Ecto neural progenitor cell (in vitro differentiated cells): ENCODE results near the gene ASCC2.

Source experiments
- DNase-seq: peaks from one replicate; pipeline ENCODE4 v3.0.0-alpha.2; 2018; ENCODE audit warnings: low spot score

Gene ASCC2

DNA sequence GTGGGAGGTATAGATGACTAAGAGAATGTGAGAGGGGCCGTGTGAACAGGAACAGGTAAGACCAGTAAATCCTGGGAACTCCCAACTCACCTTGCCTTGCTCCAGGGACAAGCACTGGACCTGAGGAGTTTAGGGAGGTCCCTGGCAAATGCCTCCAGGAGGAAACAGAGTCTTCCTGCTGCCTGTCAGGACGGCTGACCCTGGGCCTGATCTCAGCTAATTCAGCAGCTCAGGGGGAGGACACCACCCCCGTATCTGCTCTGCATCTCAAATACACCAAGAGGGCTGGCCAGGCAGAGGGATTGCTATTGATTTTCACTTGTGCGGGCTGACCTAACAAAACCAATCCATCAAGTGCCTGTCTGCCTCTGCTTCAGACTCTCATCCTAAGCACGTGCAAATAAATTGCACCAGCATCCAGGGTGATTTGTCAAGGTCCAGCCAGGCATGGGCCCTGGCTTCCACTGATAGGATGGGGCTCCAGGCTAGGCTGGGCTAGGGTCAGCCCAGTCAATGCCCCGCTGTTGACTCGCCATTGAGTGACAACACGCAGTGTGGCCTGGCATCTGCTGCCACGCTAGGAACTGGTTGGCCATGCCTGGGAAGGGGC is 50.6 kb downstream of the ASCC2 start:
- no peak for DNase-seq

DNA sequence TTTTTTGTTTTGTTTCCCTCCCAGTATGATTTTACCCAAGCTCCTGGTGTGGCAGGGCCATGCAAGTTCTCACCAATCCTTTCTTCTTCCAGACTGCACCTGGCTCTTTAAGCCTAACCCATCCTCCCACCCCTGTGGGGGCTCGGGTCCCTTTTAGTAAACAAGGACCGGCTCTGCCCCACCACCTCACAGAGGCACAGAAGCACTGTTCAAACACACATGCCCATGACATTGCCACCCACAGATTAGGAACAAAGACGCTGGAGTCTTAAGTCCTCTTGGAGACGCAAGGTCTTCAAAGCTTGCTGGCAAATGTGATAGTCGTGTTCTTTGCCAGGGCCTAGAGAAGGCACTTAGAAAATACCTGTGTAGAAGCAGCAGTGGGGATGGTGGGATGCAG is 52.0 kb downstream of the ASCC2 start:
- DNase-seq: no peak

DNA sequence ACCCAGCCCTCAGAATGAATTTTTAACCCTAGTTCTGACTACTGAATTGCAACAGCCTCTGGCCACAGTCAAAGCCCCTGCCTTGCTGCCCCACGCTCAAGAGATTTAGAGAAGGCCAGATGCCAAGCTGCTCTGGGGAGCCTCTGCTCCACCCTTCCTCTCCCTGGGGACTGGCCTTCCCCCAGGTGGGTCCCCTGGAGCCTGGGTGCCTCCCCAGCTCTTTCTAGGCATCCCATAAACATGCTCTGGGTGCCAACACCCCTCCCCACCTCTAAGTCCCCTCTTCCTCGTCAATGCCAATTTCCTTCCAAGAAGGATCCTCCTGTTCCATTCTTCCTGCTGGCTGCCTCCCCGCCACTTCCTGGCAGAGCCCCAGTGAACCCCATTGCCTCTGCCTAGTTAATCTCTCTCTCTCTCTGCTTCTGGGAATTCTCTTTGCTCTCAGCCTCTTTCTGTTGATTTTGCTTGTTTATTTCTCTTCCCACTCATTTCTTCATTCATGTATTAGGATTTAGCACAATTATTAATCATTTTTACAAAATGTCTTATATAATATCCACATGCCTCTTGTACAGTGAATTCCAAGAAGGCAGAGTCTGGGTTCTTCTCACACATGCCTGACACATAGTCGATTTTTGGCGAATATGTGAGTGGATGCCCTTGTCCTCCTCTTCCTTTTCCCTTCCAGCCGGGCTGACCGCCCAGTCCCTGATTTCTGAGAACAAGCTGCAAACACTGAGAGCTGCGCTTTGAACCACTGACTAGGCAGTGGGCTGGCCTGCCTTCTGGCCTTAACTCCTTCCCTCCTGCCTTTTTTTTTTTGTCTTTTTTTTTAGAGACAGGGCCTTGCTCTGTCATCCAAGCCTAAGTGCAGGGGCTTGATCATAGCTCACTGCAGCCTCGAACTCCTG is 53.4 kb downstream of the ASCC2 start:
- no peak for DNase-seq

DNA sequence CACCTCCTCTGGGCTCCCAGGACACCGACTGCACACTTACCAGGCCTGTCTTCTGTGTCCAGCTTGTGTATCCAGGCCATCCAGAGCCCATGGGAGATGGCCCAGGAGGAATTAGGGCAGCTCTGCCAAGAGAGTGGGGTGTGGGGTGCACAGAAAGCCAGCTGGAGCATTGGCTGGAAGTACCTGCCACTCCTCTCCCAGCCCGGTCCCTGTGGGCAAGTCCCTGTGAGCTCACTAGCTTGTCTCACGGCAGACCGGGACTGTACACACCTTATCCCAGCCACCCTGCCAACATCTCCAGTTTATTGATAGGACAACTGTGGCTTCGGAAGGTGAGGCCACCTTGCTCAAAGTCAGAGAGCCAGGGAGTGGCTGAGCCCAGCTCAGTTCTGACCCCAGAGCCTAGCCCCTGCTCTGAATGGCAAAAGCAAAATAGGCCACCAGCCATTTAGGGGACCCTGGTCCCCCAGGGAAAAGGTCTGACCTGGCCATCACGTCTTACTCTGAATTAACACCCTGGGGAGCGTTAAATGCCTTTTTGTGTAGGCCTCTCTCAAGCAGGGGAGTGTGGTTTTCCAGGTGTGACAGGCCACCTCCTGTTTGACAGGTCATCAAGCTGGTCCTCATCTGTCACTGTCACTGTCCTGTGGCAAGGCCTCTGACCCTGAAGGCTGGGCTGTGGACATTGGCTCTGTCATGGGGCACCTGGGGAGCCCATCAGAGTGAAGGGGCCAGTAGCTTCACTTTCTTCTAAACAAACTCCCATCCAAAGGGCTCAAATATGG is 55.8 kb downstream of the ASCC2 start:
- DNase-seq: no peak

DNA sequence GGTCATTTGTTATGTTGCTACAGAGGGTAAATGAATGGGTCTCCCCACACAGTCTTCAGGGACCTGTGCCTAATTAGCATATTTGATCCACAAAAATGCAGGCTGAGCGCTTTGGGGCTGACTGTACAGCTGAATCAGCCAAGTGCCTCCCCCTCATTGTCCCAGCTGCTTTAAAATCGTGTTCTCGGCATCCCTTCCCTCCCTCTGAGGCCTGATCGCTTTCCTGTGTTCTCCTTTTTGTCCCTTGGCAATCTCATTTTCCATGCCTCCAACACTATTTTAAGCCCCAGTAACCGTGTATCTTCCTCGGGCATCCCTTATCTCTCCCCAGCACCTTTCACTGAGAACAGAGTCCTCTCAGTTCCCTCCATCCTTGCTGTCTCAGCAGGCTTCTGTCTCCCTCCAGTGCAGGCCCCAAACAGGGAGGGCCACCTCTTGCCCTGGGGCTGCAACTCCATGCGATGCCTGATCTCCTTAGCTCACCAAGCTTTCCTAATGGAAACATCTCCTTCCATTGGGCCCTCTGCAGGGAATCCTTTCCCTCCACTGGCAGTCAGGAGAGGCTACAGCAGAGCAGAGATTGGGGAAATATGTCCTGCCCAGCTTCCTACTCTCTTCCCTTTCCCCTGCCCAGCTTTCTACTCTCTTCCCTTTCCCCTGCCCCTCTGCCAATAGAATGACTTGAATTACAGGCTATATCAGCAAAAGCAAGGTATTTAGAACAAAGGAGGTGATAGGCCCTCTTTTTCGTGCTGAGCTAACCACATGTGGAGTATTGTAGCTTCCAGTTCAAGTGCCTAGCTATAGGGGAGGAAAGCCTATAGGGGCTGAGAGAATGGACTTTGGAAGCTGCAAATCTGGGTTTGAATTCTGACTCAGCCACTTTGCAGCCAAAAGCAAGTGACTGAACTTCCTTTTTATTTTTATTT is 57.1 kb downstream of the ASCC2 start:
- DNase-seq: peak; percentile 61

DNA sequence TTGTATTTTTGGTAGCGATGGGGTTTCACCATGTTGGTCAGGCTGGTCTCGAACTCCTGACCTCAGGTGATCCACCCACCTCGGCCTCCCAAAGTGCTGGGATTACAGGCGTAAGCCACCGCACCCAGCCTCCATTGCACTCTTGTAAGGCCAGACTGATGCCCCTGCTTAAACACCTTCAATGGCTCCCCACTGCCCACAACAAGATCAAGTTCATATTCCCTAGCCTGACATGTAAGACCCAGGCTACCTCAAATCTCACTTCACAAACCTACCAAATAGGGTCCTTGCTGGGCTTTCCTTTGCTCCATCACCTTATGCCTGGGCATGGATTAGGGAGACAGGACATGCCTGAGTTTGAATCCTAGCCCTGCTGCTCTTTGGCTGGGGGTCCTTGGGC is 57.9 kb downstream of the ASCC2 start:
- DNase-seq: no peak

DNA sequence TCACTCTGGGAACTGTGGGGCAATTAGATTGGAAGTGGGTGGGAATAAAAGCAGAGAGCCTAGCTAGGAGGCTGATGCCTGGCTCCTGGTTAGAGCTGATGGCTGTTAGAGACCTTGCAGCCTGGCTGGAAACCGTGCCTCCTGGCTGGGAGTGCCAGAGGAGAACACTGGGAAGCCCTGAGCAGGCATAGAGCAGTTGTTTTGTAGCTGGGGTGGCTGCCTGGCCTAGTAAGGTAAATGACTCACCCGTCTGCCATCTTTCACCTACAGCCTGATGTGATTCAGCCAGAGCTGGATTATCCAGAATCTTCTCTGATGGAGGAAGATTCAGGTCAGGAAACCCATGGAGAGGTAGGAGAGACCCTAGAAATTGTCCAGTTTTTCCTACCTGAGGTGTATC is 64.8 kb downstream of the ASCC2 start:
- no peak for DNase-seq

DNA sequence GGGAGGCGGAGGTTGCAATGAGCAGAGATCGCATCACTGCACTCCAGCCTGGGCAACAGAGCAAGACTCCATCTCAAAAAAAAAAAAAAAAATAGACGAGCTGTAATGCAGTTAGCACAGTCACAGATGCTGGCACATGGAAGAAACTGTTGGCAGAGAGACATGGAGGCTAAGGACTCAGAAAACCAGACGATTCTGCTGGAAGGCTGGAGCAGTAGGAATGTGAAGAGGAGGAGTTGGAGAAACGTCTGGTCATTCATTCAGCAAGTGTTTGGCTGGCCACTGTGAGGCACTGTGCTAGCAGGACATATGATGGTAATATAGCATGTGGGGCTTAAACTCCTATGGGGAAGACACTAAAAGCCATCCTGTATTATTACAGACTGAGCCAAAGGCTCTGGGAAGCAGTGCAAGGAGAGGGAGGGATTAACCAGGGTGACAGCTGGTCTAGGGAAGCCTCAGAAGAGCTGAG is 65.9 kb downstream of the ASCC2 start:
- no peak for DNase-seq

DNA sequence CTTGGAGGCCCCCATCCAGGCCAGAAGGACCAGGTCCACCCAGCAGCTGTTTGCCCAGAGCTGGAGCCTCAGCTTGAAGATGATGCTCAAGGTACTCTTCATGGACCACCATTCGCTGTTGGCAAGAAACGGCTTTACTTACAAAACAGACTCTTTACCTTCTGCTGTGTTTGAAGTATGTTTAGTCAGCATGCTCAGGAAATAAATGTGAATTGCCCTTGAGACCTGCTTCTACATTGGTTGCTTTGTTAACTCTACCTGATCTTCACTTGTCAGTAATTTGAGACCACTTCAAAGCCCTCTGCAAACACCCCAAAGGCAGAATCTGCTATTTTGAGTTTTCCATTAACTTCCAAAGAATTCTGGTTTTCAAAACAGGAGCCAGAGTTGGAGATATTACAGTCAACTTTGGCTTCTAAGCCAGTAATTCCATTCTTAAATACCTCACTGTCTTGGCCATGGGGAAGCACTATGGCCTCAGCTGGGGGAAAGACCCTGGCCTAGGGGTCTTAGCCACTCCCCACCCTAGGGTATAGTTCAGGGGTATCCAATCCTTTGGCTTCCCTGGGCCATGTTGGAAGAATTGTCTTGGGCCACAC is 68.3 kb downstream of the ASCC2 start:
- DNase-seq: no peak

DNA sequence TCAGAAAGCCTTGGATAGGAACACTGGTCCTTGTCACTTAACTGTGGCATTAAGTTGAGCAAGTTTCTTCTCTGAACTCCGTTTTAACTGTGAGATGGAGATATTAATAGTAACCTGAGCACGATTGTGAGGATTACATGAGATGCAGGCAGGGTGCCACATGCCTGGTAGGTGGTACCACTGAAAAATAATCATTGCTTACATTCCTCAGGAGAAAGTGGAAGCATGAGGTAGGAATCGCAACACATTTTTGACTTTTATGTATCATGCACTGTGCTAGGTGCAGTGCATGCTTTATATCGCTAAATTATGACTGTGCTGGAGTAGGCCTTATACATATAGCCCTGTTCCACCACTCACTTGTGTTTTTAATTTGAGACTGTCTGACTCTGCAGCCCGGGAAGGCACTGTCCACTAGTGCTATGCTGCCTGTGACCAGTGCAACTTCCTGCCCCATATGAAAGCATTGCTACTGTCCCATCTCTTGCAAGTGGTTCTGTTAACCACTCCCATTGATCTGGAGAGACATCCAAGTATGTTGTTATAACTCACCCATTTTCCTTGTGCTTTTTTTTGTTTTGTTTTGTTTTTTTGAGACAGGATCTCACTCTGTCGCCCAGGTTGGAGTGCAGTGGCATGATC is 69.9 kb downstream of the ASCC2 start:
- no peak for DNase-seq

DNA sequence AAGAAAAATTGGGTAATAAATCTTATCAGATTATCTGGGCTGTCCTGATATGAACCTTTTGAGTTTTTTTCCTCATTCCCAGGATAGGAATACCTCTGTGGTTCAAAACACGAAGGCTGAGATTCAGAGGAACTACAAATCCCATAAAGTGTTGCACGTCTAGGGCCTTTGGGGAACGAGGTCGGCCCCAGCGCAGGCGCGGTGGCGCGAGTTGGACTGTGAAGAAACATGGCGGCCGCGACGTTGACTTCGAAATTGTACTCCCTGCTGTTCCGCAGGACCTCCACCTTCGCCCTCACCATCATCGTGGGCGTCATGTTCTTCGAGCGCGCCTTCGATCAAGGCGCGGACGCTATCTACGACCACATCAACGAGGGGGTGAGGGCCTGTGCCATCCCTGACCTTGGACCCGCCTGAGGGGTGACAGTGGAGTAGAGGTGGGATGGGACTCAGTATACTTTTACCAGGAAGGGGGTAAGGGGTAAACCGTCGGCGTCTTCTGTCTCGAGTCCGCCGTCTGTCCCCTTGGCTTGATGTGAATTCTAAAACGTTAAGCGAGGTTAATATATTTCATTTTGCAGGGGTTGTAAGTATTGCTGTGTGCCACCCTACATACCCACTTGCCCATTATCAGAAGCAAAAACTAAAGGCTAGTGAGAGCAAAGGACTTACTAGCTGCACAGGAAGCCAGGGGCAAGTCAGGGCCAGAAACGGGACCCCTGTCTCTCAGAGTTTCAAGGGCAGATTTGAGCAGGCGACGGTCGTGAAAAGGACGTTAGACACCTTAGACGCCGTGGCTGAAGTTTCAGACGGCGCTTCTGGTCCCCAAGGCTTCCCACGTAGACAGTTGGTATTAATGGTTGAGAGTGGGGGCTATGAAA is 70.7 kb downstream of the ASCC2 start, which contains the start of gene UQCR10:
Gene UQCR10, plus strand, starts transcription at position 199 of the 881 bp plus-strand sequence. Its CDS starts 30 bp downstream, at position 229.
- peak; percentile 95 for DNase-seq

DNA sequence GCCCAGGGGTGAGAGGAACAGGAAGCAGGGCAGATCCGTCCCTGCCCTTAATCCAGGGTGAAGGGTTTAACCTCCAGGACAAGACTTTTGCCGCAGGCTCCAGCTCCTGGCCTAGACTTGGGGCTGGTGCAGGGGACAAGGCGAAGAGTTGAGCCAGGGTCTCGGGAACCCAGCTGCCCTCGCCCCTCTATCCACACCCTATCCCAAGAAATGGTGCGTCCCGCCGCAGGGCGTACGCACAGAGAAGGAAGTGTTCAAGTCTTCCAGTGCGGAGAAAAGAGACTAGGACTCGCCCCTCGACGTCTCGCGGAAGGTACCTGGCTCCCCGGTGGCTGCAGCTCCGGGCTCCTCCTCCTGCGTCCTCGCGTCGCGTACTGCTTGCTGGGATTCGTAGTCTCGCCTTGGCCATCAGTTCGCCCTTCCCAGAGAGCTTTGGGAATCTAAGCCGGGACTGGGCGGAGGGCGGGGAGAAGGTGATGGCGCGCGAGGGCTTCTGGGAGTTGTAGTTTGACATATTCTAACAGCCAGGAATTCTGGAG is 71.4 kb downstream of the ASCC2 start, which contains the start of gene ZMAT5:
Gene ZMAT5, minus strand, starts transcription at position 376 of the 539 bp plus-strand sequence. CDS start 18,463 bp downstream, outside the sequence.
- DNase-seq: peak; percentile 95

DNA sequence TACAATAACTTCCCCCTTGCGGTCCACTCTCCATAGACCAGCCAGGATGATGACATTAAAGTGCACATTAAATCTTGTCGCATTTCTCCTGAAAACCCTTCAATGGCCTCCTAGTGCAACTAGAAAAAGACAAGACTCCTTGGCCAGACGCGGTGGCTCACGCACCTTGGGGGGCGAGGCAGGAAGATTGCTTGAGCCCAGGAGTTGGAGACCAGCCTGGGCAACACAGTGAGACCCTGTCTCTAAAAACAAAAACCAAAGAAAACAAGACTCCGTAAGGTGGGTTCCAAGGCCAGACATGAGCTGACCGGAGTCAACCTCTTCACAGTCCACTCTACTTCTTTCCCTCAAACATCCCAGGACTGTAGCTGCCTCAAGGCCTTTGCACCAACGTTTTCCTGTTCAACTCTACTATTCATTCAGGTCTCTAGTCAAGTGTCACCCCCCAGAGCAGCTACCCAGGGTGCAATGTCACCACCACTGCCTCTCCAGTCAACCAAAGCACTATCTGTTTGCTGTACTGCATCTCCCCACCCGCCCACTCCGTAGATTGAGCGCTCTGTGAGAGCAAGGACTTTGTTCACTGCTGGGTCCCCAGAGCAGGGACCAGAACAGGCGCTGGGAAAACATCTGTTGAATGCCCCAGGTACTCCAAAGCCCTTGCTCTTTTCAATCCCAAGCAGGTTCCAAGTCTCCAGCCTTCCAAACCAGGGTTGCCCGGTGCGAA is 72.0 kb downstream of the ASCC2 start:
- DNase-seq: no peak

DNA sequence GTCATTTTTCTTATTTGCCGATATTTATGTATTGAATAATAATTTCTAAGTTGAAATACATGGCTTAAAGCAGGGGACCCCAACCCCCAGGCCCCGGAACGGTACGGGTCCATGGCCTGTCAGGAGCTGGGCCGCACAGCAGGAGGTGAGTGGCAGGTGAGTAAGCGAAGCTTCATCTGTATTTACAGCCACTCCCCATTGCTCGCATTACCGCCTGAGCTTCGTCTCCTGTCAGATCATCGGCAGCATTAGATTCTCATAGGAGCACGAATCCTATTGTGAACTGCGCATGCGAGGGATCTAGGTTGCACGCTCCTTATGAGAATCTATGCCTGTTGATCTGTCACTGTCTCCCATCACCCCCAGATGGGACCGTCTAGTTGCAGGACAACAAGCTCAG is 75.8 kb downstream of the ASCC2 start:
- DNase-seq: no peak

DNA sequence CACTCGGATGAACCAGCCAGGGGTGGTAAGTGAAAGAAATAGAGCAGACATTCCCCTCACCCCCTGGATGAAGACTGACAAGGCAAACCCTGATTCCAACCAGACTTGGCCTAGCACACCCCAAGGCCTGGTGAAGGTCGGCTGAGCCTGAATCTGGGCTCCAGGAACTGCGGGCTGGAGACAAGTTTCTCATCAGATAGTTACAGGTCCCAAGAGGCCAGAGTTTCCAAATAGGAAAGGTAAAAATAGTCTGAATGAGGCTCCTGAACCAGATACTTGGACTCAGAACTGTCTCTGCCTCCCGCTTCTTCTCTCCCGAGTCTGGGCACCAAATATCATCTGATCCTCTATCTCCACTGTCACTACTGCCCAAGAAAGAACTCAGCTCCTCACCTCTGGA is 79.1 kb downstream of the ASCC2 start:
- DNase-seq: no peak

DNA sequence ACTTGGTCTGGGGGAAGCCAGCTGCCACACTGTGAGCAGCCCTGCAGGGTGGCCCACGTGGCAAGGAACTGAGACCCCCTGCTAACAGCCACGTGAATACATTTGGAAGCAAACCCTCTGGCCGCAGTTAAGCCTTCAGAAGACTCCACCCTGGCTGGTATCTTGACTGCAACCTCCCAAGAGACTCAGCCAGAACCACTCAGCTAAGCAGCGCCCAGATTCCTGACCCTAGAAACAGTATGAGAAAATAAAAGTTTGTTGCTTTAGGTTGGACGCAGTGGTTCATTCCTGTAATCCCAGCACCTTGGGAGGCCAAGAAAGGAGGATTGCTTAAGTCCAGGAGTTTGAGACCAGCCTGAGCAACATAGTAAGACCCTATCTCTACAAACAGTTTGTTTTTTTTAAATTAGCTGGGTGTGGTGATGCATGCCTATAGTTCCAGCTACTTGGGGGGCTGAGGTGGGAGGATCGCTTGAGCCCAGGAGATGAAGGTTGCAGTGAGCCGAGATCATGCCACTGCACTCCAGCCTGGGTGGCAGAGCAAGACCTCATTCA is 79.9 kb downstream of the ASCC2 start:
- no peak for DNase-seq

DNA sequence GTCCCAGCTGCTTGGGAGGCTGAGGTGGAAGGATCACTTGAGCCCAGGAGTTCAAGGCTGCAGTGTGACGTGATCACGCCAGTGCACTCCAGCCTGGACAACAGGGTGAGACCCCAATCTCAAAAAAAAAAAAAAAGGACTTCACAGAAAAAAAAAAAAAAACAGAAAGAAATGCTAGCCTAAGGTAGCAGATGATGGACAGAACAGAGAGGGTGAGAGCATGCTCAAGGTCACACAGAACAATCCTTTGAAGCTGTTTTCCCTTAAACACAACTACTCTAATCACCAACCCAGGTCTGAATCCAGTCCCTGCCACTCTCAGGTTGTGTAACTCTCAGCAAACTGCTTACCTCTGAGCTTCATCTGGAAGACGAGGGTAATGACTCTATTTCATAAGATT is 81.0 kb downstream of the ASCC2 start:
- DNase-seq: no peak

DNA sequence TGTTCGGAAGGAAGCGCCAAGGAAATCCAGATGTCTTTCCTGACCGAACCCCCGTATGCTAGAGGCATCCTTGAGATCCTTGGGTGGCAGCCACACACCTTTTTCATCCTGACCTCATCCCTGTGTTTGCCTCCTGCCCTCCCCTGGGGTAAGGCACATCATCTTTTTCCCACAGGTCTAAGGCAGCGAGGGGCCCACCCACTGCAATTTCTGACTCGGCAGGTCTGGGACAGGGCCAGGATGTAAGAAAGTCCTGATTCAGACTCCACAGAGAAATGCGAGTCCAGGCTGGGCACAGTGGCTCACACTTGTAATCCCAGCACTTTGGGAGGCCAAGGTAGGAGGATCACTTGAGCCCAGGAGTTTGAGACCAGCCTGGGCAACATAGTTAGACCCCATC is 81.7 kb downstream of the ASCC2 start:
- no peak for DNase-seq
